GM12864 (cell line): ENCODE data around the gene C2orf49.

Source experiments
- DNase-seq: peaks from one replicate; pipeline ENCODE4 v3.0.0-alpha.2; 2011; ENCODE audit warnings: low read depth
- H3K4me3 ChIP-seq: 2 replicates; pipeline ENCODE4 v1.5.1; 2011; ENCODE audit warnings: mild to moderate bottlenecking, low read depth, low read length, control low read depth
- CTCF ChIP-seq: IDR thresholded peaks from 2 replicates; pipeline ENCODE4 v1.5.1; 2011; ENCODE audit warnings: low read depth, mild to moderate bottlenecking, moderate library complexity, low read length, control low read depth, inconsistent platforms; ENCODE audit errors: missing control alignments

The C2orf49 gene

GRCh38 chr2:105327690-105328089, 9.7 kb upstream of the C2orf49 start:
- no peak for DNase-seq
- no peak for TF ChIP-seq CTCF
- peak overlapping the region; percentile 80; the same call in 1 of the 2 replicates for H3K4me3 ChIP-seq

GRCh38 chr2:105328281-105329196, 8.8 kb upstream of the C2orf49 start:
- TF ChIP-seq CTCF: no peak
- H3K4me3 ChIP-seq: peak overlapping the region; percentile 80
- DNase-seq: no peak

GRCh38 chr2:105329197-105329554, 8.2 kb upstream of the C2orf49 start:
- no peak for TF ChIP-seq CTCF
- no peak for DNase-seq
- peak overlapping the region; percentile 80 for H3K4me3 ChIP-seq

- no peak for DNase-seq
- H3K4me3 ChIP-seq: peak within 1 kb of the TSS; percentile 81
- no peak for TF ChIP-seq CTCF
Observed at GRCh38 chr2:105329561-105330495, 7.5 kb upstream of the C2orf49 start, which contains the start of gene TGFBRAP1. TGFBRAP1 (minus strand) TSS chr2:105329735; CDS start chr2:105308301, 21,434 bp downstream.

GRCh38 chr2:105330681-105331375, 6.5 kb upstream of the C2orf49 start:
- H3K4me3 ChIP-seq: peak overlapping the region; percentile 81
- no peak for TF ChIP-seq CTCF

GRCh38 chr2:105334211-105334610, 3.1 kb upstream of the C2orf49 start:
- H3K4me3 ChIP-seq: no peak overlapping the region
- no peak for TF ChIP-seq CTCF
- no peak for DNase-seq

More at GRCh38 chr2:105330681-105331375, 6.5 kb upstream of the C2orf49 start:
- no peak for DNase-seq
